IPS-NIHi11 (cell line): Measurements from ENCODE around the gene GCSH.
"Not testable (repeated sequence)": the region's sequence is repeated elsewhere in the genome, so short reads cannot be mapped to it uniquely, and the experiment has no call there.

Experiments used
- DNase-seq: peaks from one replicate; pipeline ENCODE4 v3.0.0; 2012; ENCODE audit warnings: mixed read lengths, low spot score

The GCSH gene

DNA sequence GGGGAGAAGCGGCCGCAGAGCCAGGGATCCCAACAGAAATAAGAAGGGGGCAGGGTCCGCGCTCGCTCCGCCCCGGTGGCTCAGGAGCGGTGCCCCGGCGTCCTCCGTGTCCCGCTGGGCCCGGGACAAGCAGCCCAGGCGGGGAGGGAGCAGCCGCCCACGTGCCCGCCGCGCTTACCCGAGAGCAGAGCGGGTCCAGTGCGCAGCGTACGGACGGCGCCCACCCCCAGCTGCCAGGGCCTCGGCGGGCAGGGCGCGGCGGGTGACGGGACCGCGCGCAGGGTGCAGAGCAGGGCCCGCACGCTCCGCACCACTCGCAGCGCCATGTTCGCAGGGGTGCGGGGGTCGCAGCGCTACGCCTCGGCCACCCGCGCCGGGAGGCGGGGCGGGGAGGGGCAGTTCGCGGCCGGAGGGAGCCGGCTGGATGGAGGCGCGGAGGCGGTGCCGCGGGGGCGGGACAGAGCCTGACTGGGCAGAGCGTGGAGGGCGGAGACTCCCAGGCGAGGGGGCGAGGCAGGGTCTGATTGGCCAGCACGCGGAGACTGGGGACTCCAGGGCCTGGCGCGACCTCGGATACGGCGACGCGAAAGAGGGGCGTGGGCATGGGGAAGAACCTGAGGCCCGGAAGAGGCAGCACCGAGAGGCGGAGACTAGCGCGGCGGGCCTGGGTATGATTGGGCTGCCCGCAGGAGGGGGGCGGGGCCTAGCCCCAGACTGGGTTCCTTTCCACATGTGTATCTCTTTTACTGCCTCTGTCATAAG is at the start of gene GCSH:
GCSH (minus strand) TSS at position 443 of the 762 bp plus-strand sequence; CDS start at position 326, 117 bp downstream.
- DNase-seq = peak; percentile 97

DNA sequence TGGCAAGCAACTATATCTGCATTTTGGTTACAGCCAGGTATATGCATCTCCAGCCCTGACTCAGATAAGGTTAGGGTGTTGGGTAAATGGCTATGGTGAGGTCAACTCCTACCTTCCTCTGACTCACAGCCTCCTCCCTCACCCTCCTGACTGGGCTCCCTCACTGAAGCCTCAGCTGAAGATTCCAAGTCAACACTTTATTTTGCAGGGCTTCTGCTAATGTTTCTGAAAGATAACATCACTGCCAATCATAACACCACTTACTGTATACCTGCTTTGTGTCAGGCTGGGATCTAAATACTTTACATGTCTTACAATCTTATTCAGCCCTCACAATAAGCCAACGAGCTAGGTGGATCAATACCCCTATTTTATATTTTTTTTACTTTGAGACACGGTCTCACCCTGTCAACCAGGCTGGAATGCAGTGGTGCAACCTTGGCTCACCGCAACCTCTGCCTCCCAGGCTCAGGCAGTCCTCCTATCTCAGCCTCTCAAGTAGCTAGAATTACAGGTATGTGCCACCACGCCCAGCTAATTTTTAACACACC is 47.8 kb upstream of the GCSH start:
- DNase-seq = no peak

DNA sequence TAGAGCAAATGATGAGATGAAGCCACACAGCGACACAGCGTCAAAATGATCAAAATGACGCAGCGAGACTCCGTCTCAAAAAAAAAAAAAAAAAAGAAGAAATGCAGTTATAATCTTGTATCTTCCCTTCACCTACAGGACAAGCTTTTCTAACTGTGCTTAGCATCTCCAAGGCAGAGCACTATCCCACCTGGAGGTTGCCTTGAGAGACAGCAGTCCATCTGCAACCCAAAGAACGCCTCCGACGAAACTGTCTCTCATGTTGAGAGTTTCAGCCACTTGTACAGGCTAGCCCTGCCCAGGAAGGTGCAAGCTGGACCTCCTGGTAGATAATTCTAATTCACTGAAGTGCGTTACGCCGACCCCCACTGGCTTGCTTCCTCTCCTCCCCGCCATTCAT is 46.7 kb upstream of the GCSH start:
- no peak for DNase-seq

DNA sequence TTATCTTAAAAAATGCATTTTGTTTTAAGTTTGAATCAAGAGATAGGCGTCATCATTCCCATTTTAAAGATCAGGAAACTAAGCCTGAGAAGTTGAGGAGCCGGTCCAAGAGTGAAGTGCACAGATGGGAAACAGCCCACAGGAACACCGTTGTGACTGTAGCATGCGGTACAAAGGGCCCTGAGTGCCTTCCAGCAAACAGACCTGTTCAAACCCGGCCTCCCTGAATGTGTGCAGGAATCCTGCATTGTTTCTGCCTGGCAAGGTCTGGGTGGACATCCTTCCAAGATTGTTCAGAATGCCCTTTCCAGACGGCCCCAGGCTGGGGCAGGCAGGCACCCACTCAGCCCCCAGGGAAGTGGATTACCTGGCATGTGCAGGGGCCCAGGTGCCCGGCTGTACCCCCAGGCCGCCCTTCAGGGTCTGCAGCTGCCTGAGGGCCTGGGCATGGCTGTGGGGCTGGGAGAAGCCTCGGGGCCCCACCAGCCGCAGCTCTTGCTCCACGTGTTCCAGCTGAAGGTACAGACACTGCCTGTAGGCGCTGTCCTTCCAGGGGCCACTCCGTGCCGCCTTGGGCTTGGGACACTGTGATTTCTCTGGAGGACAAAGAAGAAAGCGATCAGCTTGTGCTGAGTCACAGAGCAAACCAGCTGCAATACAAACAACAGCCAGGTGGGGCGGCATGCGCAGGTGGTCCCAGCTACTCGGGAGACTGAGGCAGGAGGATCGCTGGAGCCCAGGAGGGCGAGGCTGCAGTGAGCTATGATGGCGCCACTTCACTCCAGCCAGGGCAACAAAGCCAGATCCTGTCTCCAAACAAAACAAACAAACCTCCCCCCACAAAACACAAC is 45.0 kb upstream of the GCSH start:
- peak; percentile 58 for DNase-seq

DNA sequence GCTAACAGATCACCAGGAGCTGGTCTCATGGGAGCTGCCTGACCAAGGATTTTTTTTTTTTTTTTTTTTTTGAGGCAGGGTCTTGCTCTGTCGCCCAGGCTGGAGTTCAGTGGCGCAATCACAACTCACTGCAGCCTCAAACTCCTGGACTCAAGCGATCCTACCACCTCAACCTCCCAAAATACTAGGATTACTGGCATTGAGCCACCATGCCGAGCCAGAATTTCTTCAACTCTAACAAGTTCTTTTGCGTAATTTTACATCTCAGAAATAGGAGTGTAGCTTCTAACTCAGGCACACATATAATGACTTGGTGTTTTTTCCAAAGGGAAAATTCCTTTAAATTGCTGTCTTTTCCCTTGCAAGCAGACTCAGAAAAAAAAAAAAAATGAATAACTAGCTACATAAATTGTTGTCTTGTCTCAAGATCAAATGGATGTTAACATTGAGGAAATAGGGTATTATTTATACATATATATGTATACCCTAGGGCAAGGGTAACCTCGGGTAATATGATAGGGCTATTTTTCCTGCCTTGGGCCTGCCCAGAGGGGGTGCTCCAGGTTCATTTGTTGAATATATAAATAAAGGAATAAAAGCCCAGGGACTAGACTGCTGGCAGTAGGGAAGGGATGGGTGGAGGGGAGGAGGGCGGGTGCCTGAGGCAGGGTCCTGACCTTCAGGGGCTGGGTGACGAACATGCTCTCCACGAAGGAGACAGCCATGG is 42.8 kb upstream of the GCSH start:
- DNase-seq = no peak

DNA sequence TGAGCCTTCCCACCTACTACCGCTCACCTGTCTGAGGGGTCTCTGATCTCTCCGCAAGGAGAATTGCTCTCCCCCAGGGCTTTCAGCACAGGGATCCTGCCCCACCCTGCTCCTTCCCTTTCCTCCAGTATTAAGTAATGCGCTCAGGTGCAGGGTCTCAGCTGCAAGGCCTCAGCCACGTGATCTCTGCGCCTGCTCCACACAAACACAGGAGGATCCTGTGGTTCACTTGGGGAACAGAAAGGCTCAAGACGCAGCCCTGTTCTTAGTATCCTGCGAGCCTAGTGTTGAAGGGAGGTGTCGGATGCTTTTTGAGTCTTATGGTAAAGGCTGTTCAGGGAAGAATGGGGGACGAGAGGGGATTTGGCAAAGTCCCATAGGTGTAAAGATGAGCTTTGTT is 41.6 kb upstream of the GCSH start:
- DNase-seq = no peak

DNA sequence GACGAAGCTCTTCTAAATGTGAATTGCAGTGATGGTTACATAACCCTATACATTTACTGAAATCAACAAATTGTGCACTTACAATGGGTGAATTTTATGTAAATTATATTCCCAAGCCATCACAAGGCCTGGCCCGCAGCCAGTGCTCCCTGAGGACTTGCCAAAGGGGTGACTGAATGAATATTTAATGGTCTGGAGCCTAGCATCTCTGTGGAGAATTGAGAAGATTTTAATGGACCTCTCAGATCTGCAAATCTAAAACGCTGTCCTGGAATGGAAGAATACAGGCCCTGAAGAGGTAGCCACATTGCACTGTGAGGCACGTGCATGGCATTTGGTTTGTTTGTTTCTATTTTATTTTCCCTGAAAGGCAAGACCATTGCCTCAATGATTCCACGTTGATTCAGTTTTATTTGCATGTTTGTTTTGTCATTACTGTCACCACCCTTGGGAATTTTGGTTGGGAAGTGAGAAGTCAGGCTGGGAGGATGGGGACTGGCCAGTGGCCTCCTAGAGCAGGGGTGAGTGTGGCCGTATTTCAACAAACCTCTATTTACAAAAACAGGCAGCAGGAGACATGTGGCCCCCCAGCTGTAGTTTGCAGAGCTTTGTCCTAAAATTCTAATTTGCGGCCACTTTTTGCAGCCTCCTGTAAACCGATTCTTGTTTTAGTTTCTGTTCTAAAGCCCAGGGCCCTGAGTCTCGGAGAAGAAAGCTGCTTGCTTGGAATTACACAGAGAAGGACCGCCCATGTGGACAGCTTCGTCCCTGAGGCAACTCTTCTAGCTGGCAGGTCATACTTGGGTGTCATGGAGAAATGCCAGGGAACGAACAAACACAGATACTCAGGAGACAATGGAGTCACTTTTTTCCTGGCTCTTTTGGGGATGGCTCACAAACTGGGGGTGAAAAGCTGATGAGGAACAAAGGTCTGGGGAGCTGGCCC is 40.5 kb upstream of the GCSH start:
- DNase-seq = no peak

DNA sequence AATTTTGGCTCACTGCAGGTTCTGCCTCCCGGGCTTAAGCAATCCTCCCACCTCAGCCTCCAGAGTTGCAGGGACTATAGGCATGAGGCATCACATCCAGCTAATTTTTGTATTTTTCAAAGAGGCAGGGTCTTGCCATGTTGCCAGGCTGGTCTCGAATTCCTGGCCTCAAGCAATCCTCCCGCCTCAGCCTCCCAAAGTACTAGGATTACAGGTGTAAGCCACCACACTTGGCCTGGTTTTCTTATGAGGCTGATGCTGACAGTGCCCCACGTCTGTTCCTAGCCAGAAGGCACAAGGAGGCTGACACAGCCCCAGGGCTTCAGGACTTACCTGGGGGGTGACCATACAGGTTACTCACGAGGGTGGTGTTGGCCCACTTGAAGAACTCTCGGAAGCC is 33.9 kb upstream of the GCSH start:
- no peak for DNase-seq

DNA sequence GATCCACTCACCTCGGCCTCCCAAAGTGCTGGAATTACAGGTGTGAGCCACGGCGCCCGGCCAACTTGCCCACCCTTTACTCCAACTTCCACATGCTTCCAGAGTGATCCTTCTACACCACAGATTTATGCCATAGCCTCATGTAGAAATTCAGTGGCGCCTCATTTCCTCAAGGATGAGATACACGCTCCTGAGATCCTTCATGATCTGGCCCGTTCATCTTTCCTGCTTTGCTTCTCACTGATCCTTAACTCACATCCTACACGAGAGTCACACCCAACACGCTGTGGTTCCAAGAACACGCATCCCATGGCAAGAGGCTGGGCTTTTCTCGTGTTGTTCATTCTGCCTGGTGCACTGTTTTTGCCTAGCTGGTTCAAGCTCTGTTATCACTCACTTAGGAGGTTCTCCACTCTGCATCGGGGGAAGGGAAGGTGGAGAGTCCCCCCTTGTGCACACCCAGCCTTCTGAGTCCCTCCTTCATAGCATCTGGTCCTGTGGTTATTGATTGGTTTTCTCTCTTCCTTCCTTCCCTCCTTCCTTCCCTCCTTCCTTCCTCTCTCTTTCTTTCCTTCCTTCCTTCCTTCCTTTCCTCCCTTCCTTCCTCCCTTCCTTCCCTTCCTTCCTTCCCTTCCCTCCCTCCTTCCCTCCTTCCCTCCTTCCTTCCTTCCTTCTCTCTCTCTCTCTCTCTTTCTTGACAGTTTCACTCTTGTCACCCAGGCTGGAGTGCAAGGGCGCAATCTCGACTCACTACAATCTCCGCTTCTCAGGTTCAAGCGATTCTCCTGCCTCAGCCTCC is 32.7 kb upstream of the GCSH start:
- DNase-seq = no peak

DNA sequence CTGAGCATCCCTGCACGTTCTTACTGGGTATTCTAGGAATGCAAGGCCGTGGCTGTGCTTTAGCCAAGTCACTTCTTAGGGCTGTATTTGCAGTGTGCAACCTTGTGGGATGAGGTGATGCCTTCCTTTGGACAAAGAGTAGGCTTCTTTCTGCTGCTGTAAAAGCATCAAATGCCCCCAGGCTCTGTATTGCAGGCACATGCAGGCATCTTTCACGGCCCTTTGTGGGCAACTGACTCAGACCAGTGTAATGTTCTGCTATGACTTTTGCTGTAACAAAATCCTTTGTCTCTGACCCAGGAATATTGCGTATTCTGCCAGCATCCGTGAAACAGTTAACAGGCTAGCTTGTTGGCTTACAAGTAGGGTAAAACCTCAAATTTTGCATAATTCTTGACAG is 30.9 kb upstream of the GCSH start:
- no peak for DNase-seq

DNA sequence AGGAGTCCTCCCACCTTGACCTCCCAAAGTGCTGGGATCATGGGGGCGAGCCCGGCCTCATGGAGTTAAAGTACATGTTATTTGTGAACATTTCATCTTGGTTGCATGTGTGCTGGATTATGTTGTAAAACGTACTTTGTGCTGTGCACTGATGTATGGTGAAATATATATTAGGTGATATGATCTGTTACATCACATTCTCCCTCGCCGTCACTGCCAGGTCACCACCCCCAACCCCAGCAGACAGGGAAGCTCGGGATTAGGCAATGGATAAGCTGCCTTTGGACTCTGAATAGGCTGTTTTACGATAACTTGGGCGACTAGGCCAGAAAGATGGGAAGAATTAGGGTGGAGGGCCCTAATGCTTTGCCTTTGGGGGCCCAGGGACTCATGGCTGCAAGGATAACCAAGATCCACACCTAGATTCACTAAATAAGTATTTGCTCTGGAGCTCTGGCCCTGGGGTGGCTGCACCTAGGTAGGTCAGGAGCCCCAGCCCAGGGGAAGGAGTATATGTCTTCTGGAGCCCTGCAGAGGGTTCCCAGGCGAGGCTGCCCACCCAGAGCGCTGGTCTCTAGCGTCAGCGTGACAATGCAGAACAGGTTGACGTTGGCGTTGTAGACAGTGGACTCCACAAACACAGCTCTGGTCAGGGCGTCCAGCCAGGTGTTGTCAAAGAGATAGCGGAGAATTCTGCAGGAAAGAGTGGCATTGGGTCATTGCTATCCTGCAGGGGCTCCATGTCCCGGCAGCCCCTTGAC is 27.1 kb upstream of the GCSH start:
- DNase-seq = no peak

DNA sequence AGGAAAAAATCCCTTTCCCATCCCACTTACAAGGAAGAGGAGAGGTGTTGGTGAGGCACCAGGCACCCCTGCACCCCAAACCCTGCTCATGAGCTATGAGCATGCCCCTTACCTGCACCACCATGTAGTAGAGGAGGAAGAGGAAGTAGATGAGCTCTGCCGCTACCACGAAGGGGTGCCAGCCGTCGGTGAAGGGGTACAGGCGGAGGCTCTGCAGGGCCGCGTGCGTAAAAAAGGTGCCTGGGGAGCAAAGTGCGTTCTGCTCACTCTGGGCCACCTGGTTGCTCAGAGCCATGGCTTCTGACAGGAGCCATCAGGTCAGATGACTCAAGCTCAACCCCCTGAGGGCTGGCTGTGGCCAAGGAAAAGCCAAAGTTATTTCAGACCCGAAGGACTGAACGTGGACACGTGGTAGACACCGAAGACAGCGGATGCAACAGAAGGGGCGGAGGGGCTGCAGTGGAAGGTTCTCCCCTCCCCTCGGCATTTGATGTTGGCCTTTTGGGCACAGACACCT is 25.3 kb upstream of the GCSH start:
- no peak for DNase-seq

DNA sequence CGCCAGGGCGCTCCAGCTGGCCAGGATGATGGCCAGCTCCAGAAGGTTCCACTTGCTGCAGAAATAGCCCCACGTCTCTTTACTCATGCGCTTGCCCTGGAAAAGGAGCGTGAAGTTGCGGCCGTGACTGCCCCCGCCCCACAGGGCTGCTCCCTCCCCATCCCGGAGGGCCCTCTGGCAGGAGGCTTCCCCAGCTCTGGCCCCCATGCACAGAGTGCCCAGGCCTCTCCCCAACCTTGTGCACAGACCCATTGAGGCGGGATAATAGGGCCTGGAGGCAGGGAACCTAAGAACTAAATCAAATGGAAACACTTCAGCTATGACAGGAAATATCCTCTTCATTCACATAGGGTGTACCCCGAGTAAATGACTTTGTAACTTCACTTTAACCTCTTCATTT is 21.2 kb upstream of the GCSH start:
- no peak for DNase-seq

DNA sequence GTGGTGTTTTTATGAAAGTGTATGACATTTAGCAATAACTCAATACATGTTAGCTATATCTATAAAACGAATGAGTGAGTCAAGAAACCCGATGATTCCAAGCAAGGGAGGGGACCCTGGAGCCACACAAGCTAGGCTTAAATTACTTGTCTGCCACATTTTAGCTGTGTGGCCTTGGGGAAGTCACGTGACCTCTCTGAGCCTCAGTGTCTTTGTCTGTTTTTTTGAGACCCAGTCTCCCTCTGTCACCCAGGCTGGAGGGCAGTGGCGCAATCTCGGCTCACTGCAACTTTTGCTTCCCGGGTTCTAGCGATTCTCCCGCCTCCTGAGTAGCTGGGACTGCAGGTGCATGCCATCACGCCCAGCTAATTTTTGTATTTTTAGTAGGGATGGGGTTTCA is 20.1 kb upstream of the GCSH start:
- no peak for DNase-seq

DNA sequence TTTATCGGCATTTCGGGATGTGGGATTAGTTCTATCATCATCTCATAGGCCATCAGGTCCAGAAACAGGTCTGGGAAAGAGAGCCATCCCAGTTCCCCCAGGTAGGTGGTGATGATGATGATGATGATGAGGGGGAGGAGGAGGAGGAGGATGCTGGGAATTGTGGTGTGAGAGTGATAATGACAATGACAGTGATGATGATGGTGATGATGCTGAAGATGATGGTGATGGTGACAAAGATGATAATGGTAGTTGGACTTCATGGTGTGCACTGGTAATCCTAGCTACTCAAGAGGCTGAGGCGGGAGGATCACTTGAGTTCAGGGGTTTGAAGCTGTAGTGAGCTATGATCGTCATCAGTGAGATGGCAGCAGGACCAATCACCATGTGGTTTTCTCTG is 16.3 kb upstream of the GCSH start:
- no peak for DNase-seq

DNA sequence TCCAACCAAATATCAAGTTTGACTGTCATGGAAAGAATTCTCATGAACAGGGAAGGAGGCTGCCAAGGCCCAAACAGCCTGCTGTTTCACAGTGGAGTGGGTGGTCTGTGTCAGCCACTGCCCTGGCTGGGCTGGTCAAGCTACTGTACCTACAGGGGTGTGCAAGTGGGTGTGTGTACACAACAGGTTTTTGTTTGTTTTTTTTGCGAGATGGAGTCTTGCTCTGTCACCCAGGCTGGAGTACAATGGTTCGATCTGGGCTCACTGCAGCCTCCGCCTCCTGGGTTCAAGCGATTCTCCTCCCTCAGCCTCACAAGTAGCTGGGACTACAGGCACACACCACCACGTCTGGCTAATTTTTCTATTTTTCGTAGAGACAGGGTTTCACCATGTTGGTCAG is 13.1 kb upstream of the GCSH start:
- not testable (repeated sequence) for DNase-seq

DNA sequence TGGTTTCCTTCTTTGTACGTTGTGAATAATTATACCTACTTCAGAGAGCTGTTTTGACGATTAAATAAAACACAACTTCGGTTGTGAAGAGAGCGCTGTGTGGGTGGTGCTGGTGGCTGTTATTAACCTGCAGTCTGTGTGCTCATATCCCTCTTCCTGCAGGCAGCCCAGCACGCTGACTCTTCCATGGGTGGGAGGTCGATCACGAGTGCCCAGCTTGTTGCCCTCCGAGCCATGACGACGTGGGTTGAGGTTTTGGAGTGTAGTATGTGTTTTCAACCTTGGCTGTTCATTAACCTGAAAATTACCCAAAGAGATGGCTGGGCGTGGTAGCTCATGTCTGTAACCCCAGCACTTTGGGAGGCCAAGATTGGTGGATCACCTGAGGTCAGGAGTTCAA is 11.3 kb upstream of the GCSH start:
- DNase-seq = no peak

DNA sequence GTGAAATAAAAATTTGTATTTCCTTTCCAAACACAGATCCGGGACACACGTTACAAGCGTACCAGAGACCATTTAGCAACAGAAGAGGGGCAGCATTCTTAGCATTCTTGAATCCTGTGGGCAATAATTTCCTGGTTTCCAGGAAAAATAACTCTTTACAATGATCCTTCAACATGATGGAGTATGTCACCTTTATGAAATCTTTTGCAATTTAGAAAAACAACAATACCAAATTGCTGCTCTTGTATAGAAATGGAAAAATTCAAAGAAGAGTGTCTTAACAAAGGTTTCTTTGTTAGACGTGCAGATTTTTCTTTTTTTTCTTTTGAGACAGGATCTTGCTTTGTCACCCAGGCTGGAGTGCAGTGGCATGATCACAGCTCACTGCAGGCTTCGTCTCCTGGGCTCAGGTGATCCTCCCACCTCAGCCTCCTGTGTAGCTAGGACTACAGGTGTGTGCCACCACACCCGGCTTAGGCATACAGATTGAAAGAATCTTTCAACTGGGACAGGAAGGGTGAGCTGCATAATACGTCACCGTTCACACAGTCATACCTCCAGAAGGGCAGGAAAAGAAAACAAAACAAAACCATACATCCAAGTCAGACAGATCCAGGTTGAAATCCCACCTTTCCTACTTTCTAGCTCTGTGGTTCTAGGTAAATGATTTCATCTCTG is 10.8 kb upstream of the GCSH start:
- DNase-seq = no peak

DNA sequence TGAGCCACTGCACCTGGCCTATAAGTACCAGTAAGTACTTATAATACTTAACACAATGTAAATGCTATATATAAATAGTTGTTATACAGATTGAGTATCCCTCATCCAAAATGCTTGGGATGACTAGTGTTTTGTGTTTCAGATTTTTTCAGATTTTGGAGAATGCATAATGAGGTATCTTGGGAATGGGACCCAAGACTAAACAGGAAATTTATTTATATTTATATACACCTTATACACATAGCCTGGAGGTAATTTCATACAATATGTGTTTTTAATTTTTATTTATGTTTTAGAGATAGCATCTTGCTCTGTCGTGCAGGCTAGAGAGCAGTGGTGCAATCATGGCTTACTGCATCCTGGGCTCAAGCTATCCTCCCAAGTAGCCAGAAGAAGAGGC is 9.8 kb upstream of the GCSH start:
- no peak for DNase-seq
